Parathyroid adenoma (tissue), 2 donors: ENCODE results near the gene PVALB.

Experiments
- H2AFZ ChIP-seq: fragments of 300-600 bp; sonication (generic); one replicate; pipeline ENCODE4 v1.7.0; 2017; ENCODE audit warnings: antibody characterized with exemption, mild to moderate bottlenecking
- H3K27ac ChIP-seq: fragments of 300-600 bp; sonication (generic); one replicate; pipeline ENCODE4 v1.7.0; 2017
- H3K27me3 ChIP-seq: fragments of 300-600 bp; sonication (generic); one replicate; pipeline ENCODE4 v1.7.0; 2017; ENCODE audit warnings: low read length; ENCODE audit not compliant: control insufficient read depth, insufficient read depth
- H3K36me3 ChIP-seq: fragments of 300-600 bp; sonication (generic); one replicate; pipeline ENCODE4 v1.7.0; 2017; ENCODE audit warnings: low read length; ENCODE audit not compliant: control insufficient read depth, insufficient read depth
- H3K4me1 ChIP-seq: fragments of 300-600 bp; sonication (generic); one replicate; pipeline ENCODE4 v1.7.0; 2017; ENCODE audit warnings: control low read depth
- H3K4me2 ChIP-seq: fragments of 300-600 bp; sonication (generic); one replicate; pipeline ENCODE4 v1.7.0; 2017; ENCODE audit warnings: low read length
- H3K4me3 ChIP-seq: fragments of 300-600 bp; sonication (generic); one replicate; pipeline ENCODE4 v1.7.0; 2017; ENCODE audit warnings: low read depth, low read length
- H3K79me2 ChIP-seq: fragments of 300-600 bp; sonication (generic); one replicate; pipeline ENCODE4 v1.7.0; 2017; ENCODE audit warnings: control low read depth
- H3K9ac ChIP-seq: fragments of 300-600 bp; sonication (generic); one replicate; pipeline ENCODE4 v1.7.0; 2017; ENCODE audit warnings: mild to moderate bottlenecking
- H3K9me3 ChIP-seq: fragments of 300-600 bp; sonication (generic); one replicate; pipeline ENCODE4 v1.7.0; 2017; ENCODE audit warnings: low read length; ENCODE audit not compliant: control insufficient read depth
- CTCF ChIP-seq: fragments of 300-600 bp; sonication (generic); IDR thresholded peaks from one replicate; pipeline ENCODE4 v1.7.0; 2017; ENCODE audit warnings: antibody characterized with exemption, mild to moderate bottlenecking
- donor health status: primary hyperparathyroidism.

PVALB gene

GRCh38 chr22:36816339-36816635 lies 548 bp downstream of the PVALB start:
- H3K9ac ChIP-seq, result peak overlapping the region; percentile 19
- peak overlapping the region; percentile 96 for H3K4me2 ChIP-seq
- peaks cover 8% of the 10 kb centered on the region for H3K4me1 ChIP-seq
- no peak for TF ChIP-seq CTCF
- peak overlapping the region; percentile 94 for H3K4me3 ChIP-seq
- peak overlapping the region; percentile 68 for H2AFZ ChIP-seq
- no peaks in the 10 kb centered on the region for H3K36me3 ChIP-seq
- no peaks in the 10 kb centered on the region for H3K79me2 ChIP-seq
- no peaks in the 10 kb centered on the region for H3K27me3 ChIP-seq
- H3K27ac ChIP-seq, result peak overlapping the region; percentile 85
- no peaks in the 10 kb centered on the region for H3K9me3 ChIP-seq

GRCh38 chr22:36815558-36816338 lies 1.1 kb downstream of the PVALB start:
- Histone ChIP-seq H3K79me2 (no peaks in the 10 kb centered on the region), H2AFZ (peak overlapping the region; percentile 68), H3K4me3 (peak overlapping the region; percentile 94), H3K9ac (peak overlapping the region; percentile 19), H3K27ac (peak overlapping the region; percentile 85), H3K9me3 (no peaks in the 10 kb centered on the region), H3K4me1 (peaks cover 8% of the 10 kb centered on the region), H3K4me2 (peak overlapping the region; percentile 96), H3K36me3 (no peaks in the 10 kb centered on the region), H3K27me3 (no peaks in the 10 kb centered on the region)
- TF ChIP-seq CTCF, result no peak

GRCh38 chr22:36814801-36815200 lies 2.0 kb downstream of the PVALB start:
- Histone ChIP-seq H3K27me3 (no peaks in the 10 kb centered on the region), H3K4me2 (peak overlapping the region; percentile 96)
- no peak for TF ChIP-seq CTCF

GRCh38 chr22:36811094-36811800 lies 5.6 kb downstream of the PVALB start:
- no peak overlapping the region for H2AFZ ChIP-seq
- no peak overlapping the region for H3K4me3 ChIP-seq
- H3K79me2 ChIP-seq, result no peaks in the 10 kb centered on the region
- no peak overlapping the region for H3K9ac ChIP-seq
- no peaks in the 10 kb centered on the region for H3K36me3 ChIP-seq
- peaks cover 13% of the 10 kb centered on the region for H3K4me1 ChIP-seq
- H3K4me2 ChIP-seq, result peak overlapping the region; percentile 38
- TF ChIP-seq CTCF, result no peak
- no peaks in the 10 kb centered on the region for H3K9me3 ChIP-seq
- H3K27ac ChIP-seq, result no peak overlapping the region
- no peaks in the 10 kb centered on the region for H3K27me3 ChIP-seq

More at GRCh38 chr22:36814801-36815200, 2.0 kb downstream of the PVALB start:
- no peak overlapping the region for H3K9ac ChIP-seq
- H3K36me3 ChIP-seq, result no peaks in the 10 kb centered on the region
- H3K27ac ChIP-seq, result peak overlapping the region; percentile 85
- no peaks in the 10 kb centered on the region for H3K9me3 ChIP-seq
- peaks cover 8% of the 10 kb centered on the region for H3K4me1 ChIP-seq
- H3K4me3 ChIP-seq, result peak overlapping the region; percentile 94
- H3K79me2 ChIP-seq, result no peaks in the 10 kb centered on the region
- no peak overlapping the region for H2AFZ ChIP-seq
